ENCODE results near the gene IGLL1. TPM values are rescaled to one million over a fixed set of nuclear protein-coding genes. Genes with fewer than 3 reads are reported as not detected.

Gene IGLL1
- total and polyA plus RNA-seq, 2 donors (not counting 3 experiments of a cell fraction or from before 2014, with no cell fraction given) = not detected

GRCh38 chr22:23563111-23563510 lies 17.0 kb downstream of the IGLL1 start:
- no peak for TF ChIP-seq CTCF (IDR thresholded peaks at IDR 0.05; ENCODE audit: extremely low read depth in 1 of 2, insufficient read depth in 1 of 2, low read depth in 1 of 2, low read length in 2 of 2)
- TF ChIP-seq POLR2A (IDR thresholded peaks at IDR 0.05; ENCODE audit: low read depth, low read length) = no peak
- TF ChIP-seq JUN (IDR thresholded peaks at IDR 0.05; ENCODE audit: borderline replicate concordance, insufficient read depth, insufficient read length, low read depth) = no peak
- no peak for TF ChIP-seq POLR2AphosphoS5 (IDR thresholded peaks at IDR 0.05; ENCODE audit: insufficient read depth, low read depth, low read length)
- no peak for TF ChIP-seq FOS (IDR thresholded peaks at IDR 0.05; ENCODE audit: borderline replicate concordance, insufficient read depth, low read length)
- POLR2A ChIA-PET = no interaction called here

GRCh38 chr22:23562186-23562585 lies 17.9 kb downstream of the IGLL1 start:
- Histone ChIP-seq H3K9ac (replicated peaks; ENCODE audit: extremely low read depth, insufficient read depth, low read length) (no peak overlapping the region), H2AFZ (ENCODE audit: low read depth, low read length) (no peak overlapping the region), H3K4me3 (replicated peaks in 1 of 3; ENCODE audit: insufficient read depth in 1 of 3, low read depth in 1 of 3, low read length in 3 of 3) (no peak overlapping the region), H3K27me3 (ENCODE audit: control insufficient read depth in 2 of 2, insufficient read depth in 2 of 2, low read length in 2 of 2) (peaks cover 16 to 18% of the 10 kb centered on the region in 2 experiments), H3K9me3 (replicated peaks; ENCODE audit: control insufficient read depth, insufficient read depth, low read length) (no peaks in the 10 kb centered on the region), H3K9me1 (replicated peaks; ENCODE audit: control insufficient read depth, extremely low read depth, insufficient read depth, low read length) (no peaks in the 10 kb centered on the region), H4K20me1 (replicated peaks; ENCODE audit: control insufficient read depth, extremely low read depth, insufficient read depth, low read length) (no peaks in the 10 kb centered on the region), H3K27ac (ENCODE audit: insufficient read depth, low read depth, low read length) (no peak overlapping the region), H3K79me2 (ENCODE audit: control insufficient read depth, insufficient read depth, low read length) (no peaks in the 10 kb centered on the region), H3K4me1 (ENCODE audit: control insufficient read depth, extremely low read depth, insufficient read depth, low read length) (peaks cover 2% of the 10 kb centered on the region), H3K4me2 (ENCODE audit: insufficient read depth, low read length) (no peak overlapping the region), H3K36me3 (ENCODE audit: control insufficient read depth in 2 of 2, extremely low read depth in 1 of 2, insufficient read depth in 2 of 2, low read length in 2 of 2) (no peaks in the 10 kb centered on the region)
- dilution Hi-C loops (cut with MboI; ENCODE audit: extremely low pct_ligation_motif_present, low sequenced_read_pairs) (no loop called here), intact Hi-C loops (cut with micrococcal nuclease) (no loop called here)
- BruUV-seq (replicated peaks) = no TSS peak
- ChIA-PET POLR2A (no interaction called here), CTCF (interaction anchor here (0.9 kb wide), 1 partner anchor 23 kb away, joined by 3 read pairs; no protein-coding TSS in a partner anchor)
- TF ChIP-seq GATA2 (IDR thresholded peaks at IDR 0.05; ENCODE audit: insufficient read depth, insufficient read length, low read depth, low read length) (no peak), CTCF (IDR thresholded peaks at IDR 0.05; ENCODE audit: extremely low read depth in 1 of 2, insufficient read depth in 1 of 2, low read depth in 1 of 2, low read length in 2 of 2) (no peak), POLR2AphosphoS5 (IDR thresholded peaks at IDR 0.05; ENCODE audit: insufficient read depth, low read depth, low read length) (no peak), POLR2A (IDR thresholded peaks at IDR 0.05; ENCODE audit: low read depth, low read length) (no peak), EZH2 (IDR thresholded peaks at IDR 0.05; ENCODE audit: borderline replicate concordance, low read depth, low read length, severe bottlenecking) (no peak), JUN (IDR thresholded peaks at IDR 0.05; ENCODE audit: borderline replicate concordance, insufficient read depth, insufficient read length, low read depth) (no peak), FOS (IDR thresholded peaks at IDR 0.05; ENCODE audit: borderline replicate concordance, insufficient read depth, low read length) (no peak), MYC (IDR thresholded peaks at IDR 0.05; ENCODE audit: low read depth, low read length) (no peak), MAX (IDR thresholded peaks at IDR 0.05; ENCODE audit: insufficient read depth, insufficient read length) (no peak)
- DNase-seq (ENCODE audit: low read depth, low spot score) = no peak
- FAIRE-seq = no peak

More at GRCh38 chr22:23563111-23563510, 17.0 kb downstream of the IGLL1 start:
- no peaks in the 10 kb centered on the region for H3K9me1 ChIP-seq (replicated peaks; ENCODE audit: control insufficient read depth, extremely low read depth, insufficient read depth, low read length)
- H3K4me2 ChIP-seq (ENCODE audit: insufficient read depth, low read length) = no peak overlapping the region
- no peaks in the 10 kb centered on the region for H3K79me2 ChIP-seq (ENCODE audit: control insufficient read depth, insufficient read depth, low read length)
- no peak overlapping the region for H3K9ac ChIP-seq (replicated peaks; ENCODE audit: extremely low read depth, insufficient read depth, low read length)
- H2AFZ ChIP-seq (ENCODE audit: low read depth, low read length) = no peak overlapping the region
- no TSS peak for BruUV-seq (replicated peaks)
- H3K36me3 ChIP-seq (ENCODE audit: control insufficient read depth in 2 of 2, extremely low read depth in 1 of 2, insufficient read depth in 2 of 2, low read length in 2 of 2) = no peaks in the 10 kb centered on the region
- DNase-seq (ENCODE audit: low read depth, low spot score) (no peak), FAIRE-seq (no peak)
- H3K27me3 ChIP-seq (ENCODE audit: control insufficient read depth in 2 of 2, insufficient read depth in 2 of 2, low read length in 2 of 2) = peaks cover 16 to 19% of the 10 kb centered on the region in 2 experiments
- H4K20me1 ChIP-seq (replicated peaks; ENCODE audit: control insufficient read depth, extremely low read depth, insufficient read depth, low read length) = no peaks in the 10 kb centered on the region
- H3K27ac ChIP-seq (ENCODE audit: insufficient read depth, low read depth, low read length) = no peak overlapping the region
- H3K4me3 ChIP-seq (replicated peaks in 1 of 3; ENCODE audit: insufficient read depth in 1 of 3, low read depth in 1 of 3, low read length in 3 of 3) = no peak overlapping the region
- intact Hi-C loops (cut with micrococcal nuclease) = no loop called here
- H3K4me1 ChIP-seq (ENCODE audit: control insufficient read depth, extremely low read depth, insufficient read depth, low read length) = peaks cover 2% of the 10 kb centered on the region
- CTCF ChIA-PET = interaction anchor here (0.9 kb wide), 1 partner anchor 22 kb away, joined by 3 read pairs; no protein-coding TSS in a partner anchor
- H3K9me3 ChIP-seq (replicated peaks; ENCODE audit: control insufficient read depth, insufficient read depth, low read length) = no peaks in the 10 kb centered on the region
- dilution Hi-C loops (cut with MboI; ENCODE audit: extremely low pct_ligation_motif_present, low sequenced_read_pairs) = no loop called here
